HepG2 (cell line): ENCODE data around the gene CLASRP. TPM values are rescaled to one million over a fixed set of nuclear protein-coding genes. Genes with fewer than 3 reads are reported as not detected.

ENCODE experiments used
- ARID2 ChIP-seq: sonication (generic); formaldehyde crosslinking; IDR thresholded peaks from 2 replicates; pipeline ENCODE4 v1.8.1; 2022; ENCODE audit warnings: mild to moderate bottlenecking, missing genetic modification reagents, borderline replicate concordance
- CREBL2 ChIP-seq: sonication (generic); formaldehyde crosslinking; IDR thresholded peaks from 2 replicates; pipeline ENCODE4 v1.8.1; 2023; ENCODE audit warnings: missing genetic modification reagents, mild to moderate bottlenecking, borderline replicate concordance
- MED1 ChIP-seq: sonication (generic); formaldehyde crosslinking; IDR thresholded peaks from 2 replicates; pipeline ENCODE4 v1.4.0; 2020; ENCODE audit warnings: missing genetic modification reagents
- NR2C2 ChIP-seq: sonication (generic); formaldehyde crosslinking; IDR thresholded peaks from 2 replicates; pipeline ENCODE4 v1.4.0; 2020; ENCODE audit warnings: missing genetic modification reagents, mild to moderate bottlenecking, moderate library complexity, borderline replicate concordance
- NRL ChIP-seq: sonication (generic); formaldehyde crosslinking; IDR thresholded peaks from 2 replicates; pipeline ENCODE4 v1.5.0; 2020; ENCODE audit warnings: missing genetic modification reagents, mild to moderate bottlenecking, moderate library complexity, borderline replicate concordance
- POGZ ChIP-seq: sonication (generic); formaldehyde crosslinking; IDR thresholded peaks from 2 replicates; pipeline ENCODE4 v1.4.0; 2020; ENCODE audit warnings: mild to moderate bottlenecking, missing genetic modification reagents
- TOPORS ChIP-seq: sonication (generic); formaldehyde crosslinking; IDR thresholded peaks from 2 replicates; pipeline ENCODE4 v1.8.0; 2023; ENCODE audit warnings: mild to moderate bottlenecking, missing genetic modification reagents
- ZBTB34 ChIP-seq: sonication (generic); formaldehyde crosslinking; IDR thresholded peaks from 2 replicates; pipeline ENCODE4 v1.8.0; 2022; ENCODE audit warnings: mild to moderate bottlenecking, missing genetic modification reagents
- ZBTB39 ChIP-seq: sonication (generic); formaldehyde crosslinking; IDR thresholded peaks from 2 replicates; pipeline ENCODE4 v1.5.0; 2020; ENCODE audit warnings: missing genetic modification reagents
- ZMAT3 ChIP-seq: sonication (generic); formaldehyde crosslinking; conservative IDR thresholded peaks from 2 replicates; pipeline ENCODE4 v1.7.0; 2021; ENCODE audit warnings: missing genetic modification reagents
- ZNF501 ChIP-seq: sonication (generic); formaldehyde crosslinking; IDR thresholded peaks from 2 replicates; pipeline ENCODE4 v1.5.1; 2020; ENCODE audit warnings: mild to moderate bottlenecking, moderate library complexity, missing genetic modification reagents
- ZNF510 ChIP-seq: sonication (generic); formaldehyde crosslinking; IDR thresholded peaks from 2 replicates; pipeline ENCODE4 v1.4.0; 2020; ENCODE audit warnings: low read depth, mild to moderate bottlenecking, missing genetic modification reagents
- ZSCAN21 ChIP-seq: sonication (generic); formaldehyde crosslinking; IDR thresholded peaks from 2 replicates; pipeline ENCODE4 v1.8.0; 2022; ENCODE audit warnings: mild to moderate bottlenecking, missing genetic modification reagents, moderate library complexity, borderline replicate concordance
- polyA plus RNA-seq, 8 experiments: library from polyadenylated mRNA; depleted of rRNA in 3 of 8; stranded (reverse) in 7 of 8; unstranded in 1 of 8; fragments of >200 nt; fragmentation: Illumina TruSeq in 4 of 8; extraction: Trizol in 4 of 8; gene quantifications; 2 replicates each; pipeline versions ENCODE4 v1.2.1 to v1.2.3, GENCODE V29; 2011 to 2016; ENCODE audit warnings: low read depth in 4 of 8, missing spikeins in 1 of 8, mixed read lengths in 1 of 8; ENCODE audit not compliant: insufficient read depth in 1 of 8
- total RNA-seq, 5 experiments: library from RNA; depleted of rRNA; stranded (reverse); fragments of >200 nt; fragmentation: Illumina TruSeq; extraction: Trizol; gene quantifications; 2 replicates each; pipeline ENCODE4 v1.2.3, GENCODE V29; 2016; ENCODE audit warnings: low read depth in 1 of 5
- TF ChIP-seq, protein P1 (sequence below): sonication (generic); formaldehyde crosslinking; IDR thresholded peaks from 2 replicates; pipeline ENCODE4 v1.4.0; 2020; ENCODE audit warnings: missing genetic modification reagents
- TF ChIP-seq, protein P2 (sequence below): sonication (generic); formaldehyde crosslinking; IDR thresholded peaks from 2 replicates; pipeline ENCODE4 v1.5.0; 2020; ENCODE audit warnings: mild to moderate bottlenecking, missing genetic modification reagents, borderline replicate concordance

Gene CLASRP
- total and polyA plus RNA-seq, 2 of the 13 experiments (the other 11 are each of a cell fraction or from before 2014, with no cell fraction given): 32.0 to 51.4 TPM

GRCh38 chr19:45045671-45046353 is 7.0 kb downstream of the CLASRP start (continued):
- TF ChIP-seq CREBL2: no peak
- peak; percentile 22; the same call in 1 of the 2 replicates for TF ChIP-seq ZNF501 (CRISPR knock-in tag)
- TF ChIP-seq, protein P1, sequence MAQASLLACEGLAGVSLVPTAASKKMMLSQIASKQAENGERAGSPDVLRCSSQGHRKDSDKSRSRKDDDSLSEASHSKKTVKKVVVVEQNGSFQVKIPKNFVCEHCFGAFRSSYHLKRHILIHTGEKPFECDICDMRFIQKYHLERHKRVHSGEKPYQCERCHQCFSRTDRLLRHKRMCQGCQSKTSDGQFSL: no peak
- TF ChIP-seq ARID2 (CRISPR knock-in tag): 0 out of 2 replicates have a peak, but pooled peaks have one; percentile 52
- peak; percentile 88; the same call in 1 of the 2 replicates for TF ChIP-seq ZNF510 (CRISPR knock-in tag)
- TF ChIP-seq ZMAT3: 0 out of 2 replicates have a peak, but pooled peaks have one; percentile 48
- peak; percentile 13; the same call in 1 of the 2 replicates for TF ChIP-seq NRL (CRISPR knock-in tag)
- TF ChIP-seq MED1 (CRISPR knock-in tag): peak; percentile 84
- peak; percentile 82 for TF ChIP-seq ZSCAN21
- TF ChIP-seq TOPORS: peak; percentile 61; the same call in 1 of the 2 replicates
- TF ChIP-seq ZBTB39 (CRISPR knock-in tag): 0 out of 2 replicates have a peak, but pooled peaks have one; percentile 27
- peak; percentile 63 for TF ChIP-seq NR2C2 (CRISPR knock-in tag)
- TF ChIP-seq ZBTB34 (CRISPR knock-in tag): 0 out of 2 replicates have a peak, but pooled peaks have one; percentile 69
- no peak; the same call in 1 of the 2 replicates for TF ChIP-seq POGZ (CRISPR knock-in tag)
- TF ChIP-seq, protein P2, sequence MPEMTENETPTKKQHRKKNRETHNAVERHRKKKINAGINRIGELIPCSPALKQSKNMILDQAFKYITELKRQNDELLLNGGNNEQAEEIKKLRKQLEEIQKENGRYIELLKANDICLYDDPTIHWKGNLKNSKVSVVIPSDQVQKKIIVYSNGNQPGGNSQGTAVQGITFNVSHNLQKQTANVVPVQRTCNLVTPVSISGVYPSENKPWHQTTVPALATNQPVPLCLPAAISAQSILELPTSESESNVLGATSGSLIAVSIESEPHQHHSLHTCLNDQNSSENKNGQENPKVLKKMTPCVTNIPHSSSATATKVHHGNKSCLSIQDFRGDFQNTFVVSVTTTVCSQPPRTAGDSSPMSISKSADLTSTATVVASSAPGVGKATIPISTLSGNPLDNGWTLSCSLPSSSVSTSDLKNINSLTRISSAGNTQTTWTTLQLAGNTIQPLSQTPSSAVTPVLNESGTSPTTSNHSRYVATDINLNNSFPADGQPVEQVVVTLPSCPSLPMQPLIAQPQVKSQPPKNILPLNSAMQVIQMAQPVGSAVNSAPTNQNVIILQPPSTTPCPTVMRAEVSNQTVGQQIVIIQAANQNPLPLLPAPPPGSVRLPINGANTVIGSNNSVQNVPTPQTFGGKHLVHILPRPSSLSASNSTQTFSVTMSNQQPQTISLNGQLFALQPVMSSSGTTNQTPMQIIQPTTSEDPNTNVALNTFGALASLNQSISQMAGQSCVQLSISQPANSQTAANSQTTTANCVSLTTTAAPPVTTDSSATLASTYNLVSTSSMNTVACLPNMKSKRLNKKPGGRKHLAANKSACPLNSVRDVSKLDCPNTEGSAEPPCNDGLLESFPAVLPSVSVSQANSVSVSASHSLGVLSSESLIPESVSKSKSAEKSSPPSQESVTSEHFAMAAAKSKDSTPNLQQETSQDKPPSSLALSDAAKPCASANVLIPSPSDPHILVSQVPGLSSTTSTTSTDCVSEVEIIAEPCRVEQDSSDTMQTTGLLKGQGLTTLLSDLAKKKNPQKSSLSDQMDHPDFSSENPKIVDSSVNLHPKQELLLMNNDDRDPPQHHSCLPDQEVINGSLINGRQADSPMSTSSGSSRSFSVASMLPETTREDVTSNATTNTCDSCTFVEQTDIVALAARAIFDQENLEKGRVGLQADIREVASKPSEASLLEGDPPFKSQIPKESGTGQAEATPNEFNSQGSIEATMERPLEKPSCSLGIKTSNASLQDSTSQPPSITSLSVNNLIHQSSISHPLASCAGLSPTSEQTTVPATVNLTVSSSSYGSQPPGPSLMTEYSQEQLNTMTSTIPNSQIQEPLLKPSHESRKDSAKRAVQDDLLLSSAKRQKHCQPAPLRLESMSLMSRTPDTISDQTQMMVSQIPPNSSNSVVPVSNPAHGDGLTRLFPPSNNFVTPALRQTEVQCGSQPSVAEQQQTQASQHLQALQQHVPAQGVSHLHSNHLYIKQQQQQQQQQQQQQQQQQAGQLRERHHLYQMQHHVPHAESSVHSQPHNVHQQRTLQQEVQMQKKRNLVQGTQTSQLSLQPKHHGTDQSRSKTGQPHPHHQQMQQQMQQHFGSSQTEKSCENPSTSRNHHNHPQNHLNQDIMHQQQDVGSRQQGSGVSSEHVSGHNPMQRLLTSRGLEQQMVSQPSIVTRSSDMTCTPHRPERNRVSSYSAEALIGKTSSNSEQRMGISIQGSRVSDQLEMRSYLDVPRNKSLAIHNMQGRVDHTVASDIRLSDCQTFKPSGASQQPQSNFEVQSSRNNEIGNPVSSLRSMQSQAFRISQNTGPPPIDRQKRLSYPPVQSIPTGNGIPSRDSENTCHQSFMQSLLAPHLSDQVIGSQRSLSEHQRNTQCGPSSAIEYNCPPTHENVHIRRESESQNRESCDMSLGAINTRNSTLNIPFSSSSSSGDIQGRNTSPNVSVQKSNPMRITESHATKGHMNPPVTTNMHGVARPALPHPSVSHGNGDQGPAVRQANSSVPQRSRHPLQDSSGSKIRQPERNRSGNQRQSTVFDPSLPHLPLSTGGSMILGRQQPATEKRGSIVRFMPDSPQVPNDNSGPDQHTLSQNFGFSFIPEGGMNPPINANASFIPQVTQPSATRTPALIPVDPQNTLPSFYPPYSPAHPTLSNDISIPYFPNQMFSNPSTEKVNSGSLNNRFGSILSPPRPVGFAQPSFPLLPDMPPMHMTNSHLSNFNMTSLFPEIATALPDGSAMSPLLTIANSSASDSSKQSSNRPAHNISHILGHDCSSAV: no peak
